Activated CD4-positive, CD25-positive, alpha-beta regulatory T cell treated with anti-CD3 and anti-CD28 coated beads, Interleukin-2, amount 50 U/mL, for 72 hours (primary cell): ENCODE measurements around the gene PEPD.

Experiments used
- DNase-seq: peaks from one replicate; pipeline ENCODE4 v3.0.0; 2021

PEPD gene

GRCh38 chr19:33416307-33417215 is 105.0 kb downstream of the PEPD start:
- DNase-seq: peak; percentile 56

GRCh38 chr19:33414667-33415605 is 106.7 kb downstream of the PEPD start:
- DNase-seq: no peak

DNA sequence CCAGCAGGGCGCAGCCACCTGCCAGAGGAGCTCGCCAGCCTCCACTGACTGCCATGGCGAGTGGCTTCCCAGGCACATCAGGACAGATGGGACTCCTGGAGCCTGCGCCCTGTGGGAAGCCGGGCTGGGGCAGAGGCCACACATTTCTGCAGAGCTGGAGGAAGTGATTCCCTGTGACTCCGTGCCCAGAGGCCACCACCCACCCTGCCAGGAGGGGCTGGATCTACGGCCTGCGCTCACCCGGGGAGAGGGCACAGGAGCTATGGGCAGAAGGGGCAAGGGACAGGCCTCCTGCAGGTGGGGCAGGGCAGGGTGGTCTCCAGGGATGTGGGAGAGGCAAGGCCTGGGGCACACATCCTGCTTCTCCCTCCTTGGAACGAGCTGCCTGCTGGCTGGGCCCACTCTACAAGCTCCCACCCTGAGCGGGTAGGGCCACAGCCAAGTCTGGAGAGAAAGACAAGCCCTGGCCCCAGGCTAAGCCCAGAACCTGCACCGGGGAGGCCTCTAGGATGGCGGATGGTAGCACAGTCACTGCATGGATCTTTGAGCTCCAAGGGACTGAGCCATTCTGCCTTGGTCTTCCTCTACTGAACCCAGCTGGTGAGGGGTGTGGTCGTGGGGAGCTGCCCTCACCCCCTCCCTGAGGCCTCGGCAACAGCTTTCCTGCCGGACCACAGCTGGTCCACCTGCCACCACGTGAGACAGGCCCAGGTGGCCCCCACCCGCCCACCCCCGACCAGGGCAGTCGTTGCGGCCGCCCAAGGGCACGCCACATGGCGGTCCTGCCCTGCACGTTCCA is 107.5 kb downstream of the PEPD start:
- DNase-seq: no peak

- no peak for DNase-seq
These were observed 108.2 kb downstream of the PEPD start for GRCh38 chr19:33413426-33413725.

- no peak for DNase-seq
These were observed 108.8 kb downstream of the PEPD start for GRCh38 chr19:33412601-33413425.

DNA sequence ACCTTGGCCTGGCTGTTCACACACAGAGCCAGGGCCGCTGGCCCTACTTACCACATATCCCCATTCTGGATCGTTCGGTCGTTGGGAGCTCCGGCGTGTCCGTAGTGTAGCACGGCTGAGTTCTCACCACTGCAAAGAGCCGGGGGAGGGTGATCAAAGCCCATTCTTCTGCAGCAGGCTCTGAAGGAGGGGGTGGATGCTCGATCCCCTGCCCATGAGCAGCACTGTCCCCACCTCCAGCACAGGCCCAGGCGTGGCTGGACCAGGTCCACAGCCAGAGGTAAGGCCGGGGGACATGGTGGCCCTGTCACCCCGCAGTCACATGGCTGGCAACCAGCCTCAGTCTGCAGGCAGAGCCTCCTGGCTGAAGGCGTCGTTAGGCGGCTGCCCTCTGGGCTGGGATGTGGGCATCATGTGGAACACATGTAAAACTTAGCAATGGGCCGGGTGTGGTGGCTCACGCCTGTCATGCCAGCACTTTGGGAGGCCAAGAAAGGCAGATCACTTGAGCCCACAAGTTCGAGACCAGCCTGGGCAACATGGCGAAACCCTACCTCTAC is 109.9 kb downstream of the PEPD start:
- DNase-seq: no peak

DNA sequence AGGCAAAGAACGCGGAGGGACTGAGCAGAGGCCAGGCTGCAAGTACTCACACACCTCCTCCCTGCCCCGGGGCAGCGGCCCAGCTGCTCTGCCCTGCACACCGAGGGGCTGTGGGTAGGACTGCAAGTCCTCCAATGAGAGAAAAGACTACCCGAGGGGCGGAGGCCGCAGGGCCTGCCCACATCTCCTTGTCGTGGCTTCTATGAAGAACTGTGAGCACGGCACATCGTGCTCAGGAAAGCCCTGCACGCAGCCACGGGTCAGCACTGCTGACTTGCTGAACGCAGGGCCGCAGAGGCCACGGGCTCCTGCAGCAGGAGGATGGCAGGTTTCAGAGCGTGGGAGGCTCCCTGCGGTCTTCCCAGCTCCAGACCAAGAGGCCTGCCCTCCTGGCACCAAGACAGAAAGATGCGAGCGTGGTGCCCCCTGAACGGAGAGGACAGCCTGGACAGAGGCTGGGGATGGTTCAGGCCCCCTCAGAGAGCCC is 110.6 kb downstream of the PEPD start:
- no peak for DNase-seq

GRCh38 chr19:33409906-33410685 is 111.5 kb downstream of the PEPD start:
- no peak for DNase-seq

DNA sequence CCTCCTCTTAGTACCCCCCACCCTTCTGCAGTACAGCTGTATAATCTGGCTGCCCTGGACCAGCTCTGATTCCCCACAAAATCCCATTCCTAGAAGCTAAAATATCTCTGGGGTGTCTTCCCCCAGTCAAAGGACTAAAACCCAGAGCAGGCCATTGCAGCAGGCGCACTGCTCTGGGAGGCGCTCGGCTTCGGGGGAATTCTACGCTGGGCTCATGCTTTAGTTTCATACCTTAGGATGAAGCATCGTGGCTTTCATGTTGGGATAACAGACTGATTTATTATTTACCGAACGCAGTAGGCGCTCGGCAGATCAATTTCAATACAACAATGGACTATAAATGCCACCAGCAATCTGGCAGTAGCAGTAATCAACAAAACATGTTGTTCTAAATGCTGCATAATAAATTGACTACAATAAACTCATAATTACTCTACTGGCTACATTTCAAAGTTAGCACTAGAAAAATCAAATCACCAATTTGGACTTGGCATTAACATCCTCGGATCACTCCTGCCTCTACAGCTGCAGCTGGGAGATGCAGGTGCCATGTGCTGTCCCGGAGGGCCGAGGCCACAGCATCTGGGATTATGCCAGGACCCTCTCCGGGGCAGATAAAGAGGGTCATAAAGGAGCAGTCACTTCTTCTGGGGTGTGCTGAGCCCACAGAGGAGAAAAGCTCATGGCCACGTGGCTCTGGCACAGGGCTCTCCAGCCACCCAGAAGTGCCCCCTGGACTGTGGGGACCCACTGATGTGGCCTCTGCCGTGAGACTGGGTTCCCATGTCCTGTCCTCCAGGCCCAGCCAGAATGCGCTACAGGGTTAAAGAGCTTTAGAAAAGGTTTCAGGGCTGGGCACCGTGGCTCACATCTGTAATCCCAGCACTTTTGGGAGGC is 112.8 kb downstream of the PEPD start:
- DNase-seq: no peak

GRCh38 chr19:33408116-33408515 is 113.5 kb downstream of the PEPD start:
- DNase-seq: no peak

DNA sequence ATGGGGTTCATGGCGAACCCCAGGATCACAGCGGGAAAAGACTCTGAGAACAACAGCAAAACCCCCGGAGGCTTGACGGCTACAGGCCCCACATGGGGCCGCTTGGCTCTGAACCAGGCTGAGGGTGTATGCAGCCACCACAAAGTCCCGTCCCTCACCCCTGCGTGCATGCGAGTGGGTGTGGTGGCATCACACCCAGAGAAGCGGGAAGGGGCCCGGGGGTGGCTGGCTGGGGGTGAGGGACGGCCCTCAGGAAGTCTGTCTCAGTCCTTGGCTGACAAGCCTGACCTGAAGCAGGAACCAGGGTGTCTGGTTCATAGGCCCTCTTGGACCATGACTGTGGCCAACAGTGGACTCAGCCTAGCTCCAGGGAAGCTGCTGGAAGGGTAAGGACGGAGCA is 113.9 kb downstream of the PEPD start:
- no peak for DNase-seq

GRCh38 chr19:33407140-33407551 is 114.4 kb downstream of the PEPD start:
- DNase-seq: no peak

DNA sequence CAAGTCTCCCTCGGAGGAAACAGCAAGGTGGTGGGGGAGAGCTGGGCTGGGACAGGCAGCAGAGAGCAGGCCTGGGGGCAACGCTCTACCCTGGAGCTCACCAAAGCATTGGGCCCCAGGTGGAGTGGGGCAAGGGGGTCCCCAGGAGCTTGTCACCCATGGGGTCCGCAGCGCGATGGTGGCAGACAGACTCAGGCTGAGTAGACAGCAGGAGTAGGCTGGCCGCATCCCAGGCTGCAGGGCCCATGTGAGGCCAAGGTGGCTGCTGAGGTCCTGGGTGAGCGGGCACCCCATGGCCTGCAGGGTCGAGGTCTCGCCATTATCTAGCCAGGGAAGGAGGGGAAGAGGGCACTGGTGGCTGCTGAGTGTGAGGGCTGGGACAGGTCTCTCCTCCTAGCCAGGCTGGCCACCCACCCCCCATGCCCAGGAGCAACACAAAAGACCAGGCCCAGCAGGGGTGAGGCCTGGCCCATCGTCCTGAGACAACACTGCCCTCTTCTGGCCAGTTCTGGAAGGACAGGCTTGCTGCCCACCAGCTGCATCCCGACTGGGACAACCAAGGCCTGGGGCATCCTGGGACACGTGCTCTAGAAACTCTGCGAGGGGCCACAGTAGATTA is 115.0 kb downstream of the PEPD start:
- DNase-seq: peak; percentile 87

DNA sequence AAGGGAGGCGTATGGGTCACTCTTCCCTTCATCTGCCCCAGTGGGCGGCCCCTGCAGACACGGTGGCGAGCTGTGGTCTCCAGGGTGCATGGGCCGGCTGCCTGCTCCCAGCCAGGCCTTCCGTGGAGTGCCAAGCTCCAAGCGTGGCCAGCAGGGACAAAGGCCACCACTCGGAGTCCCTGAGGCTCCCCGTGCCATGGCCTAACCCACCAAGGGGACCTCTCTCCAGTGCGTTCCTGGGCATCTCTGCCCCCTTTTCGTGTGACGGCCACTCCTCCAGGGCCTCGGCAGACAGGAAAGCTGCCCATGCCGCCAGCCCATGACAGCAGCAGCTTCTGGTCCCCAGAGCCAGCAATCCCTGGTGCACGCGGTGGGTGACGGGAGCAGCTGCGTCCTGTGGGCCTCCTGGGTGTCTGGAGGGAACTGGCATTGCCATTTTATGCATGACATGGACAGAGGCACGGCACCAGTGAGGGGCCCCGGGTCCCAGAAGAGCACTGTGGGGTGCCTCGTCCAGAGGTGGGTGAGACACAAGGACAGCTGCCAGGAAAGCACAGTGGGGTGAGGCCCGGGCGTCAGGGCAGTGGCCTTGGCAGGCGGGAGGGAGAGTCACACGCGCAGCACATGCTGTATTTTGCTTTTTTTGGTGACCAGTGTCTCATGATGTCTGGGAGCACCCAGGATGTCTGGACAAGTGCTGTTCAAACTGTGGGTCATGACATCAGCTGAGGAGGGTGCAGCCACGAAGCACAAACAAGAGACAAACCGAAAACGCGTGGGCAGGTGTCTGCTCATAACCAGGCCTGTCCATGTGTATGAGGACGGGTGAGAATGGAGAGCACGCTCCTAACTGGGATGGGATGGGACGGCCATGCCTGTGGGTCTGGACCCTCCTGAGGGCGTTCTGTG is 115.8 kb downstream of the PEPD start:
- DNase-seq: no peak

GRCh38 chr19:33405254-33405552 is 116.4 kb downstream of the PEPD start:
- no peak for DNase-seq

DNA sequence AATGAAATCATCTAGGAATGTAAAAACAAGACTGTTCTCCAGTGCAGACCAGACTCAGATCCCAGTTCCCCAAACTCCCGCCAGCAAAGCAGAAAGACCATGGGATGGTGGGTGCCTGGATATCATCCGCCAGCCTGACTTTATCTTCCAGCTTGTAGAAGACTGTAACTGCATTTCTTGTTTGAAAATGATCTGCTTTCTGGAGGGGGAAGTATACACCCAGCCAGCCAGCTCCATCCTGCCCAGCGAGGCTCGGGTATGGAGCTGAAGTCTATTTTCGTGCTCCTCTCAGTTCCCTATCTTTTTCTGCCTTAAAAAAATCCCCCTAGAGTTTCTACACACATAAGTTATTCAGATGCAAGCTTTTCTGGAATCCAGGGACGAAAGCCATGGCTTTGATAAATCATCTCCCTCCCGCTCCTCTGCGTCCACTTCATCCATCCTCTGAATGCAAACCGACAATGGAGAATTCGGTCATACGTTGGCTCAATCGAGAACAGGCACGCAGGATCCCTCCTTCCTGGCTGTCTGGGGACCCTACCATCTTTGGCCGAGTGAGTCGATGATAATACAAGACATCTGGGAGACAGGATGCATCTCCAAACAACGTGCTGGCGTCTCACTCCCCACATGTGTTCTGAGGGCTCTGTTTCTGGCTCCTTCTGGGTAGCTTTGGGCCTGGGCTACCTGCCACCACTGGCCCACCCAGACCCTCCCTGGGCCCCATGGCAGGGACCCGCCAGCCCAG is 116.9 kb downstream of the PEPD start:
- no peak for DNase-seq

- DNase-seq: no peak
These were observed 117.7 kb downstream of the PEPD start for GRCh38 chr19:33403973-33404304.
